Body of pancreas (tissue), 4 donors: ENCODE measurements around the gene ITPKC. TPM values are rescaled to one million over a fixed set of nuclear protein-coding genes. Genes with fewer than 3 reads are reported as not detected.

Experiments
- ATAC-seq: fragments of 150-250 bp; one replicate; pipeline ENCODE4 v1.9.1; 2016
- DNase-seq, 4 donors: peaks; one replicate each; pipeline ENCODE4 v3.0.0-alpha.2; 2019
- H3K27ac ChIP-seq, 4 donors: fragments of 200-600 bp; sonication (generic); 1 replicate in 3 of 4; 2 replicates in 1 of 4; pipeline versions ENCODE4 v1.5.1 to v1.6.1; 2016 to 2019; ENCODE audit warnings: mild to moderate bottlenecking in 1 of 4, mixed read lengths in 1 of 4, moderate library complexity in 1 of 4
- H3K27me3 ChIP-seq, 2 donors: fragments of 200-600 bp; sonication (generic); one replicate each; pipeline ENCODE4 v1.6.0; 2016; ENCODE audit warnings: mild to moderate bottlenecking in 1 of 2
- H3K36me3 ChIP-seq, 2 donors: fragments of 200-600 bp; sonication (generic); replicated peaks in 1 of 2; 2 replicates each; pipeline ENCODE4 v1.5.1; 2016; ENCODE audit warnings: low read depth in 2 of 2; ENCODE audit not compliant: insufficient read depth in 1 of 2
- H3K4me1 ChIP-seq: fragments of 200-600 bp; sonication (generic); one replicate; pipeline ENCODE4 v1.6.0; 2016
- H3K4me3 ChIP-seq, 2 donors: fragments of 200-600 bp; sonication (generic); 1 replicate in 1 of 2; 2 replicates in 1 of 2; pipeline ENCODE4 v1.5.1; 2016 to 2019
- H3K9me3 ChIP-seq, 3 donors: fragments of 200-600 bp; sonication (generic); 1 replicate in 2 of 3; 2 replicates in 1 of 3; pipeline ENCODE4 v1.5.1; 2016
- POLR2A ChIP-seq, 3 donors: fragments of 450-650 bp; IDR thresholded peaks; one replicate each; pipeline ENCODE4 v1.6.1; 2016; ENCODE audit warnings: antibody characterized with exemption in 3 of 3, mild to moderate bottlenecking in 2 of 3
- WGBS, 2 donors: methylation state at CpG; one replicate each; pipeline ENCODE4 v1.1.5; 2017; 5-methylcytosine and 5-hydroxymethylcytosine counted together
- intact Hi-C: fragments of 100-400 bp; cut with DNase I; formaldehyde crosslinking; loops from one replicate; pipeline ENCODE4 v1.15.1; 2023
- total RNA-seq, 2 donors: library from RNA; depleted of rRNA; stranded (reverse); fragments of >200 nt; gene quantifications; one replicate each; pipeline ENCODE4 v1.1.0, GENCODE V29; 2016
- TF ChIP-seq, protein P1 (sequence below), 7 experiments: fragments of 450-650 bp in 4 of 7; fragments of 200-600 bp in 3 of 7; sonication (generic) in 3 of 7; IDR thresholded peaks; one replicate each; pipeline ENCODE4 v1.5.1; 2016 to 2019; ENCODE audit warnings: antibody characterized with exemption in 7 of 7

Gene ITPKC
- total RNA-seq, 2 donors from 2014 or later: 14.0 to 27.7 TPM

GRCh38 chr19:40743926-40744325 is 27.0 kb downstream of the ITPKC start:
- Histone ChIP-seq H3K4me3 (no peak overlapping the region), H3K4me1 (peaks cover 8% of the 10 kb centered on the region), H3K27ac (no peak overlapping the region), H3K36me3 (peaks cover 0 to 5% of the 10 kb centered on the region in 2 donors), H3K27me3 (no peaks in the 10 kb centered on the region), H3K9me3 (no peaks in the 10 kb centered on the region)
- no peak for ATAC-seq
- intact Hi-C loops: no loop called here
- TF ChIP-seq POLR2A (IDR thresholded peaks at IDR 0.05): no peak
- TF ChIP-seq, protein P1, sequence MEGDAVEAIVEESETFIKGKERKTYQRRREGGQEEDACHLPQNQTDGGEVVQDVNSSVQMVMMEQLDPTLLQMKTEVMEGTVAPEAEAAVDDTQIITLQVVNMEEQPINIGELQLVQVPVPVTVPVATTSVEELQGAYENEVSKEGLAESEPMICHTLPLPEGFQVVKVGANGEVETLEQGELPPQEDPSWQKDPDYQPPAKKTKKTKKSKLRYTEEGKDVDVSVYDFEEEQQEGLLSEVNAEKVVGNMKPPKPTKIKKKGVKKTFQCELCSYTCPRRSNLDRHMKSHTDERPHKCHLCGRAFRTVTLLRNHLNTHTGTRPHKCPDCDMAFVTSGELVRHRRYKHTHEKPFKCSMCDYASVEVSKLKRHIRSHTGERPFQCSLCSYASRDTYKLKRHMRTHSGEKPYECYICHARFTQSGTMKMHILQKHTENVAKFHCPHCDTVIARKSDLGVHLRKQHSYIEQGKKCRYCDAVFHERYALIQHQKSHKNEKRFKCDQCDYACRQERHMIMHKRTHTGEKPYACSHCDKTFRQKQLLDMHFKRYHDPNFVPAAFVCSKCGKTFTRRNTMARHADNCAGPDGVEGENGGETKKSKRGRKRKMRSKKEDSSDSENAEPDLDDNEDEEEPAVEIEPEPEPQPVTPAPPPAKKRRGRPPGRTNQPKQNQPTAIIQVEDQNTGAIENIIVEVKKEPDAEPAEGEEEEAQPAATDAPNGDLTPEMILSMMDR (IDR thresholded peaks at IDR 0.05): no peak
- DNase-seq: no peak
- 80 to 85% methylated on average over 6 to 9 of the region's 10 CpGs for WGBS, 2 donors

DNA sequence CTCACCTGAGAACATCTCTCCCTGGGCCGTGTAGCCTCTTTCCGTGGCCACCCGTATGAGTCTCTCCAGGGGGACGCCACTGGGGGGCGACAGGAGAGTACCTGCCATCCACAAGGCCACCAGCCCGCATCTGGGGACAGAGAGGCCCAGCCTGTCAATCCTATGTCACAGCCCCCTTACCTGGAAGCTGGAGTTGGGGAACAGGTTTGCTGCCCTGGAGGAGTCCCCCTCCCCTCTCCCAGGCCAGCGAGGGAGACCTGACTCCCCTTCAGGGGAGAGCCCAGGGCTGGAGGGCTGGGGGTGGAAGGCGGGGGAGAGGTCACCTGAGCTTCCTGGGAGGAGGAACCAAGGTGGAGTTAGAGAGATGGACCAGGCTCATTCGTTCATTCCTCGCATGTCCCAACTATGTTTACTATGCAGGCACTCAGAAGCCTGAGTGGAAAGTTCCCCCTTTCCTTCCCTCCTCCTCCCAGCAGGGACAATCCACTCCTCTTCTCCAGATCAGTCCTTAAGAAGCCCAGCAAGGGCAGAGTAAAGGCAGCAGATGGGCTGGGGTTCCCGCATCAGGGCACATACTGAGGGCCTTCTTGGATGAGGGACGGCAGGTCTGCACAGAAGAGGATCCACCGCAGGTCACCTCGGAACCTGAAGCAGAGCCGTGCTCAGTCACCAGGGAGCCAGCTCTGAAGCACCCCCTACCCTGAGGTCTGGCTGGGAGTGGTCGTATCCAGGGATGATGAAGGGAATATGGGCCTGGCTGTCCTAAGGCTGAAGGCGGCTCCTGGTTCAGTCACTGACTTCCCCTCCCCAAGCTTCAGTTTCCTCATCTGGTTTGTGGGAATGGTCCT is 27.9 kb downstream of the ITPKC start:
- H3K36me3 ChIP-seq: peaks cover 0 to 1% of the 10 kb centered on the region in 2 donors
- ATAC-seq (no peak), DNase-seq (peak in 3 of 4 donors; percentile 22 to 42 (median 24))
- WGBS, 2 donors: 49 to 64% methylated on average over 3 to 17 of the region's 17 CpGs
- no peak overlapping the region for H3K4me3 ChIP-seq
- no peak for TF ChIP-seq POLR2A (IDR thresholded peaks at IDR 0.05)
- TF ChIP-seq, protein P1 (IDR thresholded peaks at IDR 0.05): peak in 3 of 7 experiments; percentile 9 to 28 (median 11)
- H3K9me3 ChIP-seq: no peaks in the 10 kb centered on the region
- H3K27ac ChIP-seq: peak overlapping the region in 2 of 4 donors; percentile 36 to 56
- H3K27me3 ChIP-seq: no peaks in the 10 kb centered on the region
- peaks cover 16% of the 10 kb centered on the region for H3K4me1 ChIP-seq
- intact Hi-C loops: no loop called here

- intact Hi-C loops: no loop called here
- no peaks in the 10 kb centered on the region for H3K36me3 ChIP-seq
- DNase-seq: no peak
- TF ChIP-seq, protein P1 (IDR thresholded peaks at IDR 0.05): no peak
- TF ChIP-seq POLR2A (IDR thresholded peaks at IDR 0.05): no peak
- H3K27ac ChIP-seq: peak overlapping the region in 2 of 4 donors; percentile 36 to 56
- 66 to 76% methylated on average over 7 of the region's 7 CpGs for WGBS, 2 donors
- no peaks in the 10 kb centered on the region for H3K27me3 ChIP-seq
- H3K9me3 ChIP-seq: no peaks in the 10 kb centered on the region
- H3K4me1 ChIP-seq: peaks cover 20% of the 10 kb centered on the region
- no peak for ATAC-seq
- H3K4me3 ChIP-seq: no peak overlapping the region
Measured at GRCh38 chr19:40745402-40745780, 28.5 kb downstream of the ITPKC start.

- 91 to 98% methylated on average over 7 of the region's 7 CpGs for WGBS, 2 donors
- Histone ChIP-seq H3K4me1 (peaks cover 28% of the 10 kb centered on the region), H3K27me3 (no peaks in the 10 kb centered on the region), H3K9me3 (no peaks in the 10 kb centered on the region), H3K4me3 (no peak overlapping the region), H3K36me3 (no peaks in the 10 kb centered on the region), H3K27ac (no peak overlapping the region)
- TF ChIP-seq, protein P1 (IDR thresholded peaks at IDR 0.05): no peak
- TF ChIP-seq POLR2A (IDR thresholded peaks at IDR 0.05): no peak
- intact Hi-C loops: no loop called here
- ATAC-seq: no peak
- DNase-seq: no peak
Measured at GRCh38 chr19:40747536-40747935, 30.6 kb downstream of the ITPKC start.
